ENCODE results near the gene RPS27A.
"Not testable (repeated sequence)": the region's sequence is repeated elsewhere in the genome, so short reads cannot be mapped to it uniquely, and the experiment has no call there.

The RPS27A gene

GRCh38 chr2:55232084-55232862 is at the start of gene RPS27A, which contains the start of gene CLHC1:
TSS of gene RPS27A (plus strand) at chr2:55232688. CDS start at chr2:55232825, 137 bp downstream.
TSS of gene CLHC1 (minus strand) at chr2:55232293. CDS start at chr2:55222411, 9,882 bp downstream.
- peak; percentile 89 for DNase-seq (ENCODE audit: low read depth)

- DNase-seq (ENCODE audit: low read depth), result not testable (repeated sequence)
These were observed 45.7 kb upstream of the RPS27A start for GRCh38 chr2:55186837-55187236.

GRCh38 chr2:55191888-55192287 is 40.6 kb upstream of the RPS27A start:
- DNase-seq (ENCODE audit: low read depth), result not testable (repeated sequence)

GRCh38 chr2:55196526-55196925 is 36.0 kb upstream of the RPS27A start:
- no peak for DNase-seq (ENCODE audit: low read depth)

GRCh38 chr2:55200416-55200815 is 32.1 kb upstream of the RPS27A start:
- no peak for DNase-seq (ENCODE audit: low read depth)

- no peak for DNase-seq (ENCODE audit: low read depth)
These were observed 28.0 kb upstream of the RPS27A start for GRCh38 chr2:55204536-55204935.

- DNase-seq (ENCODE audit: low read depth), result no peak
These were observed 27.5 kb upstream of the RPS27A start for GRCh38 chr2:55204950-55205349.

GRCh38 chr2:55213822-55214221 is 18.7 kb upstream of the RPS27A start:
- DNase-seq (ENCODE audit: low read depth), result no peak

- DNase-seq (ENCODE audit: low read depth), result no peak
These were observed 8.3 kb upstream of the RPS27A start for GRCh38 chr2:55223958-55224760.

- DNase-seq (ENCODE audit: low read depth), result no peak
These were observed 7.7 kb upstream of the RPS27A start for GRCh38 chr2:55224761-55225261.

- no peak for DNase-seq (ENCODE audit: low read depth)
These were observed 6.9 kb upstream of the RPS27A start for GRCh38 chr2:55225481-55226020.

- not testable (repeated sequence) for DNase-seq (ENCODE audit: low read depth)
These were observed 4.9 kb upstream of the RPS27A start for GRCh38 chr2:55227437-55228225.

GRCh38 chr2:55228226-55228563 is 4.3 kb upstream of the RPS27A start:
- DNase-seq (ENCODE audit: low read depth), result no peak

- no peak for DNase-seq (ENCODE audit: low read depth)
These were observed 3.3 kb upstream of the RPS27A start for GRCh38 chr2:55229221-55229620.

- no peak for DNase-seq (ENCODE audit: low read depth)
These were observed 1.9 kb upstream of the RPS27A start for GRCh38 chr2:55230551-55230950.

- DNase-seq (ENCODE audit: low read depth), result no peak
These were observed 873 bp upstream of the RPS27A start for GRCh38 chr2:55231546-55232083.

- DNase-seq (ENCODE audit: low read depth), result no peak
These were observed 572 bp downstream of the RPS27A start for GRCh38 chr2:55232863-55233657.

GRCh38 chr2:55233658-55233940 is 1.1 kb downstream of the RPS27A start:
- DNase-seq (ENCODE audit: low read depth), result no peak

- DNase-seq (ENCODE audit: low read depth), result no peak
These were observed 3.4 kb downstream of the RPS27A start for GRCh38 chr2:55235724-55236538.

- no peak for DNase-seq (ENCODE audit: low read depth)
These were observed 4.6 kb downstream of the RPS27A start for GRCh38 chr2:55236992-55237543.

All from activated T-cell treated with anti-CD3 and anti-CD28 coated beads for 48 hours (primary cell).